HEK293 (cell line): ENCODE measurements around the gene CMYA5.
"Not testable (repeated sequence)": the region's sequence is repeated elsewhere in the genome, so short reads cannot be mapped to it uniquely, and the experiment has no call there.

Source experiments
- CTCF ChIP-seq: fragments of 450-650 bp; formaldehyde crosslinking; IDR thresholded peaks from 2 replicates; pipeline ENCODE4 v1.5.1; 2016; ENCODE audit warnings: missing biosample characterization, missing genetic modification characterization
- FEZF1 ChIP-seq: fragments of 450-650 bp; formaldehyde crosslinking; IDR thresholded peaks from 2 replicates; pipeline ENCODE4 v1.5.1; 2016; ENCODE audit warnings: missing biosample characterization, missing genetic modification characterization
- KLF8 ChIP-seq: fragments of 450-650 bp; formaldehyde crosslinking; IDR thresholded peaks from 2 replicates; pipeline ENCODE4 v1.5.1; 2016; ENCODE audit warnings: missing biosample characterization, missing genetic modification characterization
- SCRT2 ChIP-seq: fragments of 450-650 bp; formaldehyde crosslinking; IDR thresholded peaks from 2 replicates; pipeline ENCODE4 v1.5.1; 2016; ENCODE audit warnings: missing biosample characterization, missing genetic modification characterization
- ZBTB1 ChIP-seq: fragments of 450-650 bp; formaldehyde crosslinking; IDR thresholded peaks from 2 replicates; pipeline ENCODE4 v1.5.1; 2016; ENCODE audit warnings: missing biosample characterization, missing genetic modification characterization
- ZBTB20 ChIP-seq: fragments of 450-650 bp; formaldehyde crosslinking; IDR thresholded peaks from 2 replicates; pipeline ENCODE4 v1.5.1; 2016; ENCODE audit warnings: missing biosample characterization, missing genetic modification characterization
- ZNF157 ChIP-seq: fragments of 450-650 bp; formaldehyde crosslinking; IDR thresholded peaks from 2 replicates; pipeline ENCODE4 v1.5.1; 2016; ENCODE audit warnings: missing biosample characterization, missing genetic modification characterization
- ZNF555 ChIP-seq: fragments of 450-650 bp; formaldehyde crosslinking; conservative IDR thresholded peaks from 2 replicates; pipeline ENCODE4 v1.5.1; 2017; ENCODE audit warnings: missing biosample characterization, mild to moderate bottlenecking, missing genetic modification characterization, inconsistent platforms
- ZNF624 ChIP-seq: fragments of 450-650 bp; formaldehyde crosslinking; IDR thresholded peaks from 2 replicates; pipeline ENCODE4 v1.5.1; 2017; ENCODE audit warnings: missing biosample characterization, missing genetic modification characterization
- ZNF654 ChIP-seq: fragments of 450-650 bp; formaldehyde crosslinking; IDR thresholded peaks from 2 replicates; pipeline ENCODE4 v1.5.1; 2016; ENCODE audit warnings: low read depth, missing biosample characterization, missing genetic modification characterization

DNA sequence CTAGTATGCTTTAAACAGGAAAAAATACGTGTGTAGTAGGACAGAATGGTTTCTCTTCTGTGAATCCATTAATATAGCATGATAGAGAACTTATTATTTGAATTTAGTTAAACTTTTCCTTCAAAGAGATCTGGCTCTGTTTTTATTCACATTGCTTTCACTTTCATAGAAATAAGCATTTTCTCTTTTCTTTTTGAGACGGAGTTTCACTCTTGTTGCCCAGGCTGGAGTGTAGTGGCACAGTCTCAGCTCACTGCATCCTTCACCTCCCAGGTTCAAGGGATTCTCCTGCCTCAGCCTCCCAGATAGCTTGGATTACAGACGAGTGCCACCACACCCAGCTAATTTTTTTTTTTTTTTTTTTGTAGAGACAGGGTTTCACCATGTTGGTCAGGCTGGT is 7.5 kb upstream of the CMYA5 start:
- not testable (repeated sequence) for TF ChIP-seq FEZF1 (tag by site-specific recombination); KLF8 (tag by site-specific recombination); CTCF (tag by site-specific recombination); ZBTB1; ZBTB20 (tag by site-specific recombination); ZNF624 (tag by site-specific recombination); ZNF157; ZNF654; ZNF555 (tag by site-specific recombination); SCRT2 (tag by site-specific recombination)
